GM21737 (cell line): ENCODE results near the gene SPTBN1.

Source experiments
- ATAC-seq: cut with Tn5 transposase; IDR thresholded peaks from one replicate; pipeline ENCODE4 v1.9.1; 2021; ENCODE audit warnings: mild to moderate bottlenecking, moderate library complexity; ENCODE audit not compliant: unreplicated experiment

The SPTBN1 gene

GRCh38 chr2:54666634-54667265 lies 210.6 kb downstream of the SPTBN1 start:
- ATAC-seq = no peak

GRCh38 chr2:54667266-54667639 lies 211.1 kb downstream of the SPTBN1 start:
- ATAC-seq = no peak

- ATAC-seq = no peak
These were observed 211.9 kb downstream of the SPTBN1 start for GRCh38 chr2:54667726-54668650.

GRCh38 chr2:54668711-54669110 lies 212.6 kb downstream of the SPTBN1 start:
- no peak for ATAC-seq

- ATAC-seq = no peak
These were observed 213.8 kb downstream of the SPTBN1 start for GRCh38 chr2:54669677-54670484.

- ATAC-seq = no peak
These were observed 214.4 kb downstream of the SPTBN1 start for GRCh38 chr2:54670485-54671009.

- ATAC-seq = no peak
These were observed 214.9 kb downstream of the SPTBN1 start for GRCh38 chr2:54671010-54671409.

GRCh38 chr2:54671875-54672589 lies 215.9 kb downstream of the SPTBN1 start:
- no peak for ATAC-seq

GRCh38 chr2:54672590-54673456 lies 216.7 kb downstream of the SPTBN1 start:
- ATAC-seq = no peak

GRCh38 chr2:54673501-54673998 lies 217.4 kb downstream of the SPTBN1 start:
- peak; percentile 46 for ATAC-seq

GRCh38 chr2:54675281-54675680 lies 219.2 kb downstream of the SPTBN1 start:
- ATAC-seq = no peak

- ATAC-seq = no peak
These were observed 219.6 kb downstream of the SPTBN1 start for GRCh38 chr2:54675738-54676137.

GRCh38 chr2:54676656-54677055 lies 220.5 kb downstream of the SPTBN1 start:
- no peak for ATAC-seq

- ATAC-seq = no peak
These were observed 221.5 kb downstream of the SPTBN1 start for GRCh38 chr2:54677476-54678265.

- ATAC-seq = no peak
These were observed 222.6 kb downstream of the SPTBN1 start for GRCh38 chr2:54678719-54679118.

- ATAC-seq = peak; percentile 51
These were observed 224.4 kb downstream of the SPTBN1 start for GRCh38 chr2:54680397-54681041.

GRCh38 chr2:54681416-54681815 lies 225.3 kb downstream of the SPTBN1 start:
- ATAC-seq = no peak

- no peak for ATAC-seq
These were observed 227.5 kb downstream of the SPTBN1 start for GRCh38 chr2:54683596-54683995.
